ENCODE results near the gene SLC6A11.

- TF ChIP-seq MAZ (CRISPR knock-in tag; conservative IDR thresholded peaks at IDR 0.05 in 1 of 2, IDR thresholded peaks at IDR 0.05 in 1 of 2) (no peak), CTCF (IDR thresholded peaks at IDR 0.05 in 2 of 3, conservative IDR thresholded peaks at IDR 0.05 in 1 of 3; ENCODE audit: insufficient read depth in 2 of 3, low read depth in 1 of 3, low read length in 3 of 3) (no peak), HNRNPL (IDR thresholded peaks at IDR 0.05; ENCODE audit: low read depth, low read length) (no peak), FOXM1 (IDR thresholded peaks at IDR 0.05; ENCODE audit: low read depth) (no peak), FOXM1 (CRISPR knock-in tag; IDR thresholded peaks at IDR 0.05; ENCODE audit: low read depth) (no peak), CBX8 (IDR thresholded peaks at IDR 0.05; ENCODE audit: borderline replicate concordance, extremely low read depth, low read depth, low read length, poor library complexity, severe bottlenecking) (no peak)
Measured at GRCh38 chr3:10977892-10978510, 162.0 kb downstream of the SLC6A11 start.

All from K562 (cell line).